Neural progenitor cell (in vitro differentiated cells): ENCODE measurements around the gene FBLN1.

Source experiments
- CTCF ChIP-seq: fragments of 200-600 bp; sonication (generic); IDR thresholded peaks from 2 replicates; pipeline ENCODE4 v1.5.1; 2017; ENCODE audit warnings: antibody characterized with exemption, mild to moderate bottlenecking
- EZH2 ChIP-seq: fragments of 200-600 bp; sonication (generic); IDR thresholded peaks from 2 replicates; pipeline ENCODE4 v1.6.1; 2017; ENCODE audit warnings: antibody characterized with exemption, mild to moderate bottlenecking, moderate library complexity

- TF ChIP-seq CTCF (no peak), EZH2 (no peak)
Observed at GRCh38 chr22:45554040-45554406, 51.3 kb downstream of the FBLN1 start.
